ENCODE measurements around the gene GRK3. TPM values are rescaled to one million over a fixed set of nuclear protein-coding genes. Genes with fewer than 3 reads are reported as not detected.
"Not testable (repeated sequence)": the region's sequence is repeated elsewhere in the genome, so short reads cannot be mapped to it uniquely, and the experiment has no call there.

The GRK3 gene
- 1 to 10 TPM in 3 of 4 donors, under 1 TPM in 1; 0.64 to 5.3 (median 2.8) TPM for total RNA-seq

DNA sequence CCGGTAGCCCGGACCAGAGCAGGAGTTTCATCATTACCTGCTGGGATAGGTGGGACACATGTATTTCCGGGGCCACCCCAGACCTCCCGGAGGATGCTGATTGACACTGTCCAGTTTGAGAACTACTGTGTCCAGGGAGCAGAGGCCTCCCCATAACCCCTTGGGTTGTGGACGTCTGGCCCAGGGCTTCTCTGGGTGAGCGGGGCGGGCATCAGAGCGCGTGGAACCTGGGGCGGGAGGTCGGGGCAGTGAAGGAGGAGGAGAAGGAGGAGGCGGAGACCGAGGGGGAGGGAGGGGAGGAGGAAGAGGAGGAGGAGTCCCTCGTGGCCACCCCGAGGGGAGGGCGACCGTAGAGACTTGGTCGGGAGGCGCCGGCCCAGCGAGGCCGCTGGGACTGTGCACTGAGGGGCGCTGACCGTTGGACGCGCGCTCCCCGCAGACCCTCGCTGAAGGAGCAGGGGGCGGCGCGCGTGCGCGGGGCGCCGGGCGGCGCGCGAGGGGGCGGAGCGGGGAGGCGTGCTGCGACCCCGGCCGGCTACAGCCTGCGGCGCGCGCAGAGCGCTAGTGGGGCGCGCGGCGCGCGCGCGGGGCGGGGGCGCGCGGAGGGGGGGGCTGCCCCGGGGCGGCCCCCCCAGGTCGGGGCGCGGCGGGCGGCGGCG is at the start of gene GRK3:
GRK3 (plus strand) TSS at position 356 of the 659 bp plus-strand sequence. CDS start 366 bp downstream, outside the sequence.
- Histone ChIP-seq H3K27me3 (peaks cover 0 to 22% (median 0%) of the 10 kb centered on the region in 4 donors), H3K4me1 (peaks cover 8 to 29% (median 19%) of the 10 kb centered on the region in 3 donors), H3K9me3 (no peaks in the 10 kb centered on the region), H3K36me3 (no peaks in the 10 kb centered on the region), H3K4me3 (peak within 1 kb of the TSS; percentile 55 to 96 (median 75)), H3K27ac (peak within 1 kb of the TSS; percentile 65 to 85 (median 76))
- 0 to 1% methylated on average over 2 to 21 of the region's 73 CpGs for WGBS, 2 donors
- intact Hi-C loops (cut with DNase I) = no loop called here
- DNase-seq = peak; percentile 31
- TF ChIP-seq, protein P1, sequence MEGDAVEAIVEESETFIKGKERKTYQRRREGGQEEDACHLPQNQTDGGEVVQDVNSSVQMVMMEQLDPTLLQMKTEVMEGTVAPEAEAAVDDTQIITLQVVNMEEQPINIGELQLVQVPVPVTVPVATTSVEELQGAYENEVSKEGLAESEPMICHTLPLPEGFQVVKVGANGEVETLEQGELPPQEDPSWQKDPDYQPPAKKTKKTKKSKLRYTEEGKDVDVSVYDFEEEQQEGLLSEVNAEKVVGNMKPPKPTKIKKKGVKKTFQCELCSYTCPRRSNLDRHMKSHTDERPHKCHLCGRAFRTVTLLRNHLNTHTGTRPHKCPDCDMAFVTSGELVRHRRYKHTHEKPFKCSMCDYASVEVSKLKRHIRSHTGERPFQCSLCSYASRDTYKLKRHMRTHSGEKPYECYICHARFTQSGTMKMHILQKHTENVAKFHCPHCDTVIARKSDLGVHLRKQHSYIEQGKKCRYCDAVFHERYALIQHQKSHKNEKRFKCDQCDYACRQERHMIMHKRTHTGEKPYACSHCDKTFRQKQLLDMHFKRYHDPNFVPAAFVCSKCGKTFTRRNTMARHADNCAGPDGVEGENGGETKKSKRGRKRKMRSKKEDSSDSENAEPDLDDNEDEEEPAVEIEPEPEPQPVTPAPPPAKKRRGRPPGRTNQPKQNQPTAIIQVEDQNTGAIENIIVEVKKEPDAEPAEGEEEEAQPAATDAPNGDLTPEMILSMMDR (IDR thresholded peaks at IDR 0.05) = no peak
- TF ChIP-seq POLR2A (IDR thresholded peaks at IDR 0.05) = peak in 1 of 4 donors; percentile 57

DNA sequence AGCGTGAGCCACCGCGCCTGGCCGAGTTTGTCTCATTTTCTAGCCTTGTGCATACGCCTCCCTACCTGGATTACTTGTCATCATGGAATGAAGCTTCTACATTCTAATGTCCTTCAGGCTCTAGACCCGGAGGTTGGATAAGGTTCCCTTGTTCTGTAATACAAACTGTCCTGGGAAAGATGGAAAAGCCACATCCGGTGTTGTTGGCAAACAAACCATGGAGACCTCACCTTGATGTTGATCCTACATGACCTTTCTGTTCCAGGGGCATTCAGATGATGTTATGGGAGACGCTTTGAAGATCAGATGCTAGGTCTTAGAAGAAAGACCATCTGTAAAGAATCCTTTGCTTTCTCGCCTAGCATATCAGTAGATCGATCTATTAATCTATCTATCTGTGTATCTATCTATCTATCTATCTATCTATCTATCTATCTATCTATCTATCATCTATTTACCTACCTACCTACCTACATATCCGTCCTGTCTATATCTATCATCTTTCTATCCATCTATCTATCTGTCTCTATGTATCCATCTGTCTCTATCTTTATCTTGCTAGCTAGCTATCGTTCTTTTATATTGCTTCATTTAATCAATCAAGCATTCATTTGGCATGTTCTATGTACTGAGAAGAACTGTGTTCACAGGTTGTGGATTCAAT is 46.3 kb upstream of the GRK3 start:
- no peaks in the 10 kb centered on the region for H3K36me3 ChIP-seq
- 94 to 95% methylated on average over 12 of the region's 12 CpGs for WGBS, 2 donors
- no peak for DNase-seq
- TF ChIP-seq, protein P1 (IDR thresholded peaks at IDR 0.05) = no peak
- TF ChIP-seq POLR2A (IDR thresholded peaks at IDR 0.05) = no peak
- H3K9me3 ChIP-seq = no peaks in the 10 kb centered on the region
- H3K27me3 ChIP-seq = no peaks in the 10 kb centered on the region
- H3K4me3 ChIP-seq = no peak overlapping the region
- no peak overlapping the region for H3K27ac ChIP-seq
- H3K4me1 ChIP-seq = no peaks in the 10 kb centered on the region
- intact Hi-C loops (cut with DNase I) = no loop called here

DNA sequence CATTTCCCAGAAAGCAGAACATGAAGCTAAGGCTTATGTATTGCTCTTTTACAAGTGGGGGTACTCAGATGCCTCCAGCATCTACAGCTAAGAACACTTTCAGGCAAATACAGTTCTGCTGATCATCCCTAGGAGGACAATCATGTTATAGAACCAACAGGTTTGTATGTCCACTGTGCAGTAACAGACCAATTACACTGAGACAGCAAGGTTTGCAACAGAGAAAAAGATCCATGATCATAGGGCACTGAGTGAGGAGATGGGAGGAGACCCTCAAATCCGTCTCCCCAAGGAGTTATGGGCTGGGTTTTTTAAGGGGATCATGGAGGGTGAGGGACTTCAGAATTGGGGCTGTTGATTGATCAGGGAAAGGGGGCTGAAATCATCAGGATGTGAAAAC is 39.1 kb upstream of the GRK3 start:
- H3K9me3 ChIP-seq = peaks cover 0 to 9% (median 9%) of the 10 kb centered on the region in 3 donors
- H3K27ac ChIP-seq = no peak overlapping the region
- no peaks in the 10 kb centered on the region for H3K27me3 ChIP-seq
- intact Hi-C loops (cut with DNase I) = no loop called here
- no peaks in the 10 kb centered on the region for H3K36me3 ChIP-seq
- WGBS, 2 donors = 71 to 77% methylated on average over 1 of the region's 1 CpG
- TF ChIP-seq POLR2A (IDR thresholded peaks at IDR 0.05) = no peak
- TF ChIP-seq, protein P1 (IDR thresholded peaks at IDR 0.05) = no peak
- no peak for DNase-seq
- H3K4me1 ChIP-seq = no peaks in the 10 kb centered on the region
- no peak overlapping the region for H3K4me3 ChIP-seq

DNA sequence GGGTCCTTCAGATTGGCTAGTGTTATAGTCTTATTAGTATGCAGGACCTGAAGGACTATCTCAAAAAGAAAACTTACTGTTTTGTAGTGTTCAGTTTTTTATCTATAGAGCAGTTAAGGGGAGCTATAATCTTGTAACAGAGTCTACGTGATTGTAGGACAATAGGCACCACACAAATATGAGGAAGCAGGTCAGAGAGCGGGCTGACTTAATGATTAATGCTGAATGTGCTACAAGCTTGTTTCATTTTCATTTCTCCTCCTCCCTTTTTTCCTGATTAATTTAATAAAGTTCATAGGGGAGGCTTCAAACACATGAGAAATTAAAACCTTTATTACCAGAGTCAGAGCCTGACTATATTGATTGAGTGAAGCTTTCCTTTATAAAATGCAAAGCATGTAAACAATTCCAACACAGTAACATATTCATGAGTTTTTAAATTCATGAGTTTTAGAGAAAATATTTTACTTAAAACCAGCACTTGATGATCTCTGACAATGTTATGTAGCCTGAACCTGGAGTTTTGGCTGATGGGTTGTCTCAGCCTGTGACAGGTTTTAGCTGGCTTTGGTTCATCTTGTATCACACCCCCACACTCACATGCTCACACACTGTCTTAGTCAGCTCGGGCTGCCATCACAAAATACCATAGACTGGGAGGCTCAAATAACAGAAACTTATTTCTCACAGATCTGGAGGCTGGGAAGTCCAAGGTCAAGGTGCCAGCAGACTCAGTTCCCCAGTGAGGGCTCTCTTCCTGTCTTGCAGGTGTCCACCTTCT is 38.5 kb upstream of the GRK3 start:
- H3K27ac ChIP-seq; H3K4me3 ChIP-seq; H3K9me3 ChIP-seq; H3K36me3 ChIP-seq; DNase-seq; H3K4me1 ChIP-seq; H3K27me3 ChIP-seq; intact Hi-C loops (cut with DNase I): not testable (repeated sequence)
- WGBS, 2 donors = 38 to 64% methylated on average over 3 of the region's 3 CpGs

DNA sequence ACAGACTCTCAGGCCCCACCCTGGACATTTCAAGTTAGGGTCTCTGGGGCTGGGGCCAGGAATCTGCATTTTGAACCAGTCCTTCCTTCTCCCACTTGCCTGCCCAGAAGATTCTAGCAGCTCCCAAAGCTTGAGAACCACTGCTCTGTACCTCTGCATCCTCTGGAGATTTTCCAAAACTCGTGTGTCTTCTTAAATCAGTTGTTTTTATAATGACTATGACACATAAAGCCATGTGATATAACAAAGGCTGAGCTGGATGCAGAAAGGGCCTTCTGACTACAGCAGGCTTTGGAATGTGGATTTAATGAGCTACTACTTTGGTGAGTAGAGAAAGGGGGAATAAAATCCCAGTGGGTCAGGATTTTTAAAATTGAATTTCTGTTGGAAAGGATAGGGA is 37.5 kb upstream of the GRK3 start:
- H3K4me3 ChIP-seq; DNase-seq; intact Hi-C loops (cut with DNase I); H3K4me1 ChIP-seq; H3K36me3 ChIP-seq; H3K27ac ChIP-seq; H3K27me3 ChIP-seq; H3K9me3 ChIP-seq: not testable (repeated sequence)
- 0 to 17% methylated on average over 1 of the region's 1 CpG for WGBS, 2 donors

DNA sequence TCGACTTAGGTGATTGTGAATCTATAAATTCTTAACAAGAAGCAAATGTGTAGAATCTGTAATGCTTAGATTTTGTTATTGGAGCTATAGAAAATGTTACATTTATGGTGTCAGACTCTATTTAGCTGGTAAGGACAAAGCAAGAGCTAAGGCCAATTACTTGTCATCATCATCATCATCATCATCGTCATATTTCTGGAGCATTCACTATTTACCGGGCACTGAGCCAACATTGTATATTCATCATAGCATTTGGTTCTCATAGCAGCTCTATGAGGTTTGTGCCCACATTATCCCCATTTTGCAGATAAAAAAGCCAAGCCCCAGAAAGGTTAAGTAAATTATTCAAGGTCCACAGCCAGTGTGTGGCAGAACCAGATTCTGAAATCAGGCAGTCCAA is 36.4 kb upstream of the GRK3 start:
- H3K27ac ChIP-seq; H3K36me3 ChIP-seq; intact Hi-C loops (cut with DNase I); DNase-seq; H3K27me3 ChIP-seq; H3K9me3 ChIP-seq; H3K4me1 ChIP-seq; H3K4me3 ChIP-seq: not testable (repeated sequence)
- WGBS, 2 donors = 70% methylated on average over 3 of the region's 3 CpGs

DNA sequence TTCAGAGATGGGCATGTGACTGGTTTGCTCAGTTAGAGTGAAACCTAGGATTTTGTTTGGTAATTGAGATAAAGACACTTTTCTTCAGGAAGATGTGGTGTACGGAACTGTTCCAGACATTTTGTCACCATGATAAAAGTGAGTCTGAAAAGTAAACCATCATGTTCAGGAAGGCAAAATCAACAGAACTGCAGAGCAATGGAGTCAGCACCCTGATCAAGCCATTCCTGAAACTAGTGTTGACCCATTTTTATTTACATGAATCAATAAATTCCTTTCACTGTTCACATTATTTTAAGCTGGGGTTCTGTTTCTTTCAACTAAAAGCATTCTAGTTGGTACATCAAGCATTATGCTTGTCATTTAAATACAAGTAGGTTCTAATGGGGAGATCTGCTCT is 35.4 kb upstream of the GRK3 start:
- intact Hi-C loops (cut with DNase I); DNase-seq; H3K27ac ChIP-seq; H3K4me3 ChIP-seq; H3K4me1 ChIP-seq; H3K36me3 ChIP-seq; H3K9me3 ChIP-seq; H3K27me3 ChIP-seq: not testable (repeated sequence)
- 87 to 93% methylated on average over 1 of the region's 1 CpG for WGBS, 2 donors

DNA sequence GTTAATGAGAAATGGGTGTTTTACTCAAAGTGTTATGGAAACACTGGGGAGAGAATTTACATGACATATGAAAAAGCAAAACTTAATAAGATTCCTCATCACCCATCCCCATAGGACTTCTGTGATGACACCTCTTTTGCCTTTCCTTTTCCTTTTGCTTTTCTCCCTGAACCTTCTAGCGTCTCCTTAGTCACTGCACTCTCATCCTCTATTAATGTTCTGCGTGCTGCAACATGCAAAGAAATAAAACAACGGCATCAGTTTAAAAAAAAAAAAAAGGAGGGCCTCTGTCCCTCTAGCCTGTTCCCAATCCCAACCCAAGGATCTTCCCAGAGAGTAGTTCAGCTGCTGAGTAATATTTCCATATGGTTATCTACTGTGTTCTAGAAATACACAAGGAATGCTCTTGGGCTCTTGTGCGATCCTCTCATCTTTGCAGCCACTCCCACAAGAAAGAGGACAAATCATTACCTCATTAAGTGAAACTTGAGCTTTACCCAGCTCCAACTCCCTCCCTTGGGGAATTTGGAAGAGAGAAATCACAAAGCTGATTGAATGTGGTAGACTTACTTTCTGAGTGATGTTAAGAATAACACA is 34.8 kb upstream of the GRK3 start:
- WGBS, 2 donors = 39 to 49% methylated on average over 3 to 4 of the region's 4 CpGs
- H3K9me3 ChIP-seq; H3K36me3 ChIP-seq; intact Hi-C loops (cut with DNase I); DNase-seq; H3K4me3 ChIP-seq; H3K27me3 ChIP-seq; H3K4me1 ChIP-seq; H3K27ac ChIP-seq: not testable (repeated sequence)

DNA sequence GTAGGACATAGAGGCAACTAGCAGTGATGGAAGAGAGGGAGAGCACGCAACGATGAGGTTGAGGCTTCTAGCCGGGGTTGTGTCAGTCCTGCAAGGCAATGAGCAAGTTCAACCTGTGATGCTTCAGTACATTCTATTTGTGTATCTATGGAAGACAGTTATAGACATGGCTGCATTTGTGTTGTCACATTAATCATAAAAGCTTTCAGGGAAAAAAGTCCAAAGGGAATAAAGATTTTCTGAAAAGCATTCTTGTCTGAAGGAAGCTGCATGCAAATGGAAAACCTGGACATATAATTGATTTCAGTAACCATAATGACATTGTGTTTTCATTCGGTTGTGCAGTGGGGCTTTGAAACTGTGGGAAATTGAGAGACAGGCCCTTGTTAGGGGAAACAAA is 32.8 kb upstream of the GRK3 start:
- DNase-seq; intact Hi-C loops (cut with DNase I); H3K36me3 ChIP-seq; H3K27me3 ChIP-seq; H3K27ac ChIP-seq; H3K9me3 ChIP-seq; H3K4me3 ChIP-seq; H3K4me1 ChIP-seq: not testable (repeated sequence)
- WGBS, 2 donors = 90 to 93% methylated on average over 4 of the region's 4 CpGs
